ENCODE data around the gene SEC16A.

The SEC16A gene, protein sequence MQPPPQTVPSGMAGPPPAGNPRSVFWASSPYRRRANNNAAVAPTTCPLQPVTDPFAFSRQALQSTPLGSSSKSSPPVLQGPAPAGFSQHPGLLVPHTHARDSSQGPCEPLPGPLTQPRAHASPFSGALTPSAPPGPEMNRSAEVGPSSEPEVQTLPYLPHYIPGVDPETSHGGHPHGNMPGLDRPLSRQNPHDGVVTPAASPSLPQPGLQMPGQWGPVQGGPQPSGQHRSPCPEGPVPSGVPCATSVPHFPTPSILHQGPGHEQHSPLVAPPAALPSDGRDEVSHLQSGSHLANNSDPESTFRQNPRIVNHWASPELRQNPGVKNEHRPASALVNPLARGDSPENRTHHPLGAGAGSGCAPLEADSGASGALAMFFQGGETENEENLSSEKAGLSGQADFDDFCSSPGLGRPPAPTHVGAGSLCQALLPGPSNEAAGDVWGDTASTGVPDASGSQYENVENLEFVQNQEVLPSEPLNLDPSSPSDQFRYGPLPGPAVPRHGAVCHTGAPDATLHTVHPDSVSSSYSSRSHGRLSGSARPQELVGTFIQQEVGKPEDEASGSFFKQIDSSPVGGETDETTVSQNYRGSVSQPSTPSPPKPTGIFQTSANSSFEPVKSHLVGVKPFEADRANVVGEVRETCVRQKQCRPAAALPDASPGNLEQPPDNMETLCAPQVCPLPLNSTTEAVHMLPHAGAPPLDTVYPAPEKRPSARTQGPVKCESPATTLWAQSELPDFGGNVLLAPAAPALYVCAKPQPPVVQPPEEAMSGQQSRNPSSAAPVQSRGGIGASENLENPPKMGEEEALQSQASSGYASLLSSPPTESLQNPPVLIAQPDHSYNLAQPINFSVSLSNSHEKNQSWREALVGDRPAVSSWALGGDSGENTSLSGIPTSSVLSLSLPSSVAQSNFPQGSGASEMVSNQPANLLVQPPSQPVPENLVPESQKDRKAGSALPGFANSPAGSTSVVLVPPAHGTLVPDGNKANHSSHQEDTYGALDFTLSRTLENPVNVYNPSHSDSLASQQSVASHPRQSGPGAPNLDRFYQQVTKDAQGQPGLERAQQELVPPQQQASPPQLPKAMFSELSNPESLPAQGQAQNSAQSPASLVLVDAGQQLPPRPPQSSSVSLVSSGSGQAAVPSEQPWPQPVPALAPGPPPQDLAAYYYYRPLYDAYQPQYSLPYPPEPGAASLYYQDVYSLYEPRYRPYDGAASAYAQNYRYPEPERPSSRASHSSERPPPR (N-terminal part only)

DNA sequence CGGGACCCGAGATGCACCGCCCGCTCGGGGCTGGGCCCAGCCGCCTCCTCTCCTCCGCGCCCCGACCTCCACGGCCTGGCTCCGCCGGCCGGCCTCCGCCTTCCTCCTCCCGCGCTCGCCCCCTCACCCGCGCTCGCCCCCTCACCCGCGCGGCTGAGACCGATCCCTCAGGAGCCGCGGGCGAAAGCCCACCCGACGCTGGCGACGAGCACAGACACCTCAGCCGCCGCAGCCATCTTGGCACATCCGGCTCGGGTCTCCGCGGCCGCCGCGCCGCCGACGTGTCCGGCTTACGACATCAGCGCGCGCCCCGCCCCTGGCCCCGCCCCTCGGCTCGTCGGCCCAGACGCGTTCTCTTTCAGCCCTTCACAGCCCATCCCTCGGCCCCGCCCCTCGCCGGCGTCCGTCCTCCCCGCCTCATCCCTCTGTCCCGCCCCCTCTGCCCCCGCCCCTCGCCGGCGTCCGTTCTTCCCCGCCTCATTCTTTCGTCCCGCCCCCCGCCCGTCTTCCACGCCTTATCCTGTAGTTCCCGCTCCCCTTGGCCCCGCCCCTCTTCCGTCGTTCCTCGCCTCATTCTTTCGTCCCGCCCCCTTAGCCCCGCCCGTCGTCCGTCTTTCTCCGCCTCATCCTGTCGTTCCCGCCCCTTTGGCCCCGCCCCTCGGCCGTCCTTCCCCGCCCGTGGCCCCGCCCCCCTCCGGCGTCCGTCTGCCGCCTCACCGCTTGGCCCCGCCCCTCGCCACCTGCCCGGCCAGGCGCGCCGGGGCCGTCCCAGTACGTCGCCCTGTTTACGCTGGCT, at the start of gene SEC16A:
SEC16A (minus strand) TSS at position 248 of the 796 bp plus-strand sequence. CDS start 5,425 bp downstream, outside the sequence.
- peak; percentile 99 for DNase-seq (ENCODE audit: low spot score)
- in situ Hi-C loops (cut with MboI; ENCODE audit: low sequenced_read_pairs, unreplicated experiment), result no loop called here
- TF ChIP-seq, protein P1, sequence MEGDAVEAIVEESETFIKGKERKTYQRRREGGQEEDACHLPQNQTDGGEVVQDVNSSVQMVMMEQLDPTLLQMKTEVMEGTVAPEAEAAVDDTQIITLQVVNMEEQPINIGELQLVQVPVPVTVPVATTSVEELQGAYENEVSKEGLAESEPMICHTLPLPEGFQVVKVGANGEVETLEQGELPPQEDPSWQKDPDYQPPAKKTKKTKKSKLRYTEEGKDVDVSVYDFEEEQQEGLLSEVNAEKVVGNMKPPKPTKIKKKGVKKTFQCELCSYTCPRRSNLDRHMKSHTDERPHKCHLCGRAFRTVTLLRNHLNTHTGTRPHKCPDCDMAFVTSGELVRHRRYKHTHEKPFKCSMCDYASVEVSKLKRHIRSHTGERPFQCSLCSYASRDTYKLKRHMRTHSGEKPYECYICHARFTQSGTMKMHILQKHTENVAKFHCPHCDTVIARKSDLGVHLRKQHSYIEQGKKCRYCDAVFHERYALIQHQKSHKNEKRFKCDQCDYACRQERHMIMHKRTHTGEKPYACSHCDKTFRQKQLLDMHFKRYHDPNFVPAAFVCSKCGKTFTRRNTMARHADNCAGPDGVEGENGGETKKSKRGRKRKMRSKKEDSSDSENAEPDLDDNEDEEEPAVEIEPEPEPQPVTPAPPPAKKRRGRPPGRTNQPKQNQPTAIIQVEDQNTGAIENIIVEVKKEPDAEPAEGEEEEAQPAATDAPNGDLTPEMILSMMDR (IDR thresholded peaks at IDR 0.05; ENCODE audit: borderline replicate concordance, control extremely low read depth, extremely low read depth, insufficient read depth, missing control alignments), result no peak

DNA sequence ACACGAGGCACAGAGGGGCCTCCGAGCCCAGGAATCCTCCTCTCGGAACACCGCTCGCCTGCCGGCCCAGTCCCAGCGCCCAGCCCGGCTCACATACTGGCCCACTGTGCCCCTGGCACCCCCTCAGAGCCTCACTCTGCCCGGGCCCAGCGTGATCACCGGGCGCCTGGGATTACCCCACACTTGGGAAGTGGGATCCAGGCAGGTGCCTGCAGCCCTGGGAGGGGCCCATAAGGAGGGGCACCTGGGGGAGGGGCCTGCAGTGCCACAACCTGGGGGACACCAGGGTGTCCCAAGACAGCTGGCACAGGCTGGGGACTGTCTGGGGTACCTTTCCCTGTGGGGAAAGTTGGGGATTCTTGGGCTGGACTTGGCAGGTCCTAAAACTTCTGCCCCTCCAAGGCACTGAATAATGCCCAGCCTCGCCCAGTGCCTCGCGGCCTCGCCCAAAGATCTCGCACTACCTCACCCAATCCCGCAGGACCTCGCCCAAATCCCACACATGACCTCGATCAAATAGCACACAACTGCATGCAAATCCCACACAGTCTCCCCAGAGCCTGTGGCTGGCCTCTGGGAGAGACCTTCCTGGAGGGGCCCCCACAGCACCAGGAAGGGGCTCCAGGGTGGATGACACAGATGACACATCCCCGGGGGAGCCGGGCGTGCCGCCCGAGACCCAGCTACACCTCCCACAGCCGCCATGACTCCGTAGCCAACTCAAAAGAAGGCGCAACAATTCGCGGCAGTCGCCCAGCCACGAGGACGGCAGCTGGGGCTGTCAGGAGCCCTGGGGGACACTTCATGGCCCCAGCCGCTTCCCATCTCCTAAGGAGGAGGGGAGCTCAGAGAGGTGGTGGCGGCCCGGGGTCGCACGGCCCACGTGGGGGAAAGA, 49.3 kb upstream of the SEC16A start:
- in situ Hi-C loops (cut with MboI; ENCODE audit: low sequenced_read_pairs, unreplicated experiment), result no loop called here
- TF ChIP-seq, protein P1 (IDR thresholded peaks at IDR 0.05; ENCODE audit: borderline replicate concordance, control extremely low read depth, extremely low read depth, insufficient read depth, missing control alignments), result no peak
- no peak for DNase-seq (ENCODE audit: low spot score)

DNA sequence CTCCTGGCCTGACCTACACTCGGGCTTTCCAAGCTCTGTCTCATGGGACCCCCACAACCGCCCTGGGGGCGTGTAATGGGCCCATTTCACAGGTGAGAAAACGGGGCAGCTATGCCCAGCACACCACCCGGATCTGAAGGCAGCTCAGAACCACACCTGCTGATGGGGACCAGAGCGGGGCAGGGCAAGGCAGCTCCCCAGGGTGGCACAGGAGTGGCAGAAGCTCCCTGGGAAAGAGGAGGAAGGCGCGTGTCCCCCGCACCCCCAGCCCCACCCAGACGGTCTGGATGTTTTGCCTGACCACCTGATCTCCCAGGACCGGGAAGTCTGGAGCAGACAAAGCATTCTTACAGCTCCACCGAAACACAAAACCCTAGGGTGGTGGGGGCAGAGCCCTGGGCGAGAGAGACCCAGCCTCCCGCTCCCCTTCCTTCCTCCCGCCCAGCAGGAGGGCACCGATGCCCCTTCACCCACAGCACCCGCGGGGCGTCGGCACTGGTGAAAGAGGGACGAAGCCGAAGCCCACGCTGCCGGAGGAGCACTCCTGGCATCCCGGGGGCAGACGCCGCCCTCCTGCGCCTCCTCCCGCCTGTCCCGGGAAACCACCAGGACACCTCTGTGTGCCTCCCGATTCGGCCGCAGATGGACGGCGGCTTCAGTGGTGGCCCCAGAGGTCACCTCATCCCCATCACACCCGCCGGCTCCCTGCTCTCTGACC, 48.5 kb upstream of the SEC16A start:
- TF ChIP-seq, protein P1 (IDR thresholded peaks at IDR 0.05; ENCODE audit: borderline replicate concordance, control extremely low read depth, extremely low read depth, insufficient read depth, missing control alignments), result no peak
- in situ Hi-C loops (cut with MboI; ENCODE audit: low sequenced_read_pairs, unreplicated experiment), result no loop called here
- DNase-seq (ENCODE audit: low spot score), result no peak

DNA sequence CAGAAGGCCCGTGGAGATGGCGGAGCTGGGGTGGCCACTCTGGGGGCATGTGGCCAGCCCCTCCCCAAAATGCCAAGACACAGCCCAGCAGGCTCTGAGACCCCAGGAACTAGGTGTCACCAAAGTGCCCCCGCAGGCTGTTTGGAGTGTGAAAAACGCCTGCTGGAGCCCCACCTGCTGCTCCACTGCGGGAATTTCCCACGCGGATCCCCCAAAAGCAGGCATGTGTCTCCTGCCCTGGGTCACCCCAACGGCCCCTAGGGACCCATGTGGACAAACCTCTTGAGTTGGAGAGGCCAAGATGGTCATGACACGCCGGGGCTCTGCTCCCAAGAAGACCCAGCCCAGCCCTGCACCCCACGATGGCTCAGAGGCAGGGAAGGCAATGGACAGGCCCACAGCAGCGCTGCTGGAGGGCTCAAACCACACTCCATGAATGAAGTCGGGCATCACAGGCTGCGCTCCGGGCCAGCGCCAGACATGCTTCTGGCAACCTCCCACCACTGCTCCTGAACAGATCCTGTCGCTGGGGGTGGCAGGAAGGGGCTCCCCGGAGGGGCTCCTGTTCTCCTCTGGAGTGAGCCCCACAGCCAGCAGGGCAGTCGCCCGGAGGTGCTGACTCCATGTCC, 47.7 kb upstream of the SEC16A start:
- TF ChIP-seq, protein P1 (IDR thresholded peaks at IDR 0.05; ENCODE audit: borderline replicate concordance, control extremely low read depth, extremely low read depth, insufficient read depth, missing control alignments), result no peak
- in situ Hi-C loops (cut with MboI; ENCODE audit: low sequenced_read_pairs, unreplicated experiment), result no loop called here
- no peak for DNase-seq (ENCODE audit: low spot score)

Data from GM13976 (cell line).